ENCODE results near the gene GRK4. TPM values are rescaled to one million over a fixed set of nuclear protein-coding genes. Genes with fewer than 3 reads are reported as not detected.

GRK4 gene
- total RNA-seq, 4 donors from 2014 or later: 4.2 to 10.5 (median 4.7) TPM

DNA sequence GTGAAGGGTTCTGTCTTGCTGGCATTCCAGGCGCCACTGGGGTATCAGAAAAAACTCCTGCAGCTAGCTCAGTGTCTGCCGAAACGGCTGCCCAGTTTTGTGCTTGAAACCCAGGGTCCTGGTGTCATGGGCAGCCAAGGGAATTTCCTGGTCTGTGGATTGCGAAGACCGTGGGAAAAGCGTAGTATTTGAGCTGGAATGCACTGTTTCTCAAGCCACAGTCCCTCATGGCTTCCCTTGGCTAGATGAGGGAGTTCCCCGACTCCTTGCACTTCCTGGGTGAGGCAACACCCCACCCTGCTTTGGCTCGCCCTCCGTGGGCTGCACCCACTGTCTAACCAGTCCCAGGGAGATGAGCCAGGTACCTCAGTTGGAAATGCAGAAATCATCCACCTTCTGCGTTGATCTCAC lies 40.2 kb upstream of the GRK4 start:
- peak in 1 of 2 donors; percentile 70 for DNase-seq (ENCODE audit: low spot score in 2 of 2)
- TF ChIP-seq, protein P1, sequence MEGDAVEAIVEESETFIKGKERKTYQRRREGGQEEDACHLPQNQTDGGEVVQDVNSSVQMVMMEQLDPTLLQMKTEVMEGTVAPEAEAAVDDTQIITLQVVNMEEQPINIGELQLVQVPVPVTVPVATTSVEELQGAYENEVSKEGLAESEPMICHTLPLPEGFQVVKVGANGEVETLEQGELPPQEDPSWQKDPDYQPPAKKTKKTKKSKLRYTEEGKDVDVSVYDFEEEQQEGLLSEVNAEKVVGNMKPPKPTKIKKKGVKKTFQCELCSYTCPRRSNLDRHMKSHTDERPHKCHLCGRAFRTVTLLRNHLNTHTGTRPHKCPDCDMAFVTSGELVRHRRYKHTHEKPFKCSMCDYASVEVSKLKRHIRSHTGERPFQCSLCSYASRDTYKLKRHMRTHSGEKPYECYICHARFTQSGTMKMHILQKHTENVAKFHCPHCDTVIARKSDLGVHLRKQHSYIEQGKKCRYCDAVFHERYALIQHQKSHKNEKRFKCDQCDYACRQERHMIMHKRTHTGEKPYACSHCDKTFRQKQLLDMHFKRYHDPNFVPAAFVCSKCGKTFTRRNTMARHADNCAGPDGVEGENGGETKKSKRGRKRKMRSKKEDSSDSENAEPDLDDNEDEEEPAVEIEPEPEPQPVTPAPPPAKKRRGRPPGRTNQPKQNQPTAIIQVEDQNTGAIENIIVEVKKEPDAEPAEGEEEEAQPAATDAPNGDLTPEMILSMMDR (IDR thresholded peaks at IDR 0.05): no peak
- no peak for TF ChIP-seq POLR2A (IDR thresholded peaks at IDR 0.05)
- 73% methylated on average over 9 to 10 of the region's 10 CpGs for WGBS, 2 donors
- no peak overlapping the region for H3K4me3 ChIP-seq (ENCODE audit: low read depth, poor library complexity, severe bottlenecking)
- intact Hi-C loops (cut with DNase I; ENCODE audit: low total_unique reads): no loop called here

DNA sequence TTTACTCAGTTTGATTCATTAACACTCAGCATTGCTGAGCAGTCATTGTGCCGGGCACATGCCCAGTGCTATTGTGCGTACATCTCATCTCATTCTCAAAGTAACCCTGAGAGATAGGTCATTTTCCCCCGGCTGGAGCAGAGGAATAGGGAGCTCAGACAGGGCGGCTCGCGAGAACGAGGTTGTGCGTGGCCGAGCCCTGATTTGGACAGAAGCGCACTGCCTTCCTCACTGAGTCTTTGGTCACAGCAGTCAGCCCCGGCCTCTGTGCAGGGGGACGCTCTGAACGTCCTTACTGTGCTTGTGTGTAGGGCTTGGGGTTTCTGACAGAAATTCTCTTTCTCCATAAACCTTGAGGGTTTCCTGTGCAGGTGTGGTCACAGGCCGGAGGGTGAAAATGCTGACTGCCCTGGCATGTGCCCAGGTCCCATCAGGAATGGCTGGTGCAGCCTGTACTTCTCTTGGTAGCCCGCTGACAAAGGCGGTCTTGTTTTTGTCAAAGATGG lies 39.6 kb upstream of the GRK4 start:
- TF ChIP-seq POLR2A (IDR thresholded peaks at IDR 0.05): no peak
- TF ChIP-seq, protein P1 (IDR thresholded peaks at IDR 0.05): no peak
- H3K4me3 ChIP-seq (ENCODE audit: low read depth, poor library complexity, severe bottlenecking): no peak overlapping the region
- intact Hi-C loops (cut with DNase I; ENCODE audit: low total_unique reads): no loop called here
- WGBS, 2 donors: 88 to 89% methylated on average over 16 of the region's 16 CpGs
- DNase-seq (ENCODE audit: low spot score in 2 of 2): peak in 1 of 2 donors; percentile 75

DNA sequence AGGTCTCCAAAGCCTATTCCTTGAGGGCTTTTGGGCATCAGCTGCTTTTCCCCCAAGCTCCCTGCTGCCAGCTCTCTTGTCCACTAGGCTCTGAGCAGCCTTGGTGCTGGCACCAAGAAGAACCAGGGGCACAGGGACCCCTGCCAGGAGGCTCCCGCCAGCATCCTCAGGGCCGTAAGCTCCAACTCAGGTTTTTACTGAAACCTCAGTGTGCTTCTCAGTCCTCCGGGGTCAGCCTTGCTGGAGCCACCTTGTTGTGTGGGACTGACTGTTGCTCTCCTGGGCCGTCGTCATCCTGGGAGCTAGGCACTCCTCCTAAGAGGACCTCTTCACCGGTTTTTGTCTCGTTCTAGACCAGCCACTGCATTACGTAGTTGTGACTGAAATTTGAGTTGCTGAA lies 39.1 kb upstream of the GRK4 start:
- WGBS, 2 donors: 87 to 88% methylated on average over 8 of the region's 8 CpGs
- intact Hi-C loops (cut with DNase I; ENCODE audit: low total_unique reads): no loop called here
- peak in 1 of 2 donors; percentile 76 for DNase-seq (ENCODE audit: low spot score in 2 of 2)
- H3K4me3 ChIP-seq (ENCODE audit: low read depth, poor library complexity, severe bottlenecking): no peak overlapping the region
- TF ChIP-seq, protein P1 (IDR thresholded peaks at IDR 0.05): no peak
- TF ChIP-seq POLR2A (IDR thresholded peaks at IDR 0.05): no peak

DNA sequence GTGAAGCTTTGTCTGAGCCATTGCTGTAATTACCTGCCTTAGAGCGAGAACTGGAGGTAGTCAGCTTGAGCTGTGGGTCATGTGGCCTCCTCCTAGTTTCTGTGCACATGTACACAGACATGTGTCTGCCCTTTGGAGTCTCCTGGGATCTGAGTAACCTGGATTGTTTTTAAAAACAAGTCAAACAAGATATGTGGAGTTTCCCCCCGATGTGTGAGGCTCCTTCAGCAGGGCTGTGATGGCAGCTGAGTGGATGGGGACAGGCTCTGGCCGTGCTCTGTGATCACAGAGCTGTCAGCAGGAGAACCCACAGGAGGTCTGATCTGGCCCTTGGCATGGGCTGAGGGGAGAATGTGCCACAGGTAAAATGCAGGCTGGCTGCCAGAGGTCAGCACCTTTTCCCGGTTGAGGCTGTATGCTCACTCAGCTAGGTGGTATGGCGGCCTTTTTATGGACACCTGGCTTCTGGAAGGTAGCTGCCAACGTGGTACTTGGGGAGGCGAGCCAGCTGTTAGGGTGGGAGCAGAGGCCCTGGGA lies 38.5 kb upstream of the GRK4 start:
- no peak for TF ChIP-seq POLR2A (IDR thresholded peaks at IDR 0.05)
- TF ChIP-seq, protein P1 (IDR thresholded peaks at IDR 0.05): no peak
- intact Hi-C loops (cut with DNase I; ENCODE audit: low total_unique reads): no loop called here
- WGBS, 2 donors: 78 to 82% methylated on average over 7 of the region's 7 CpGs
- DNase-seq (ENCODE audit: low spot score in 2 of 2): peak in 1 of 2 donors; percentile 66
- no peak overlapping the region for H3K4me3 ChIP-seq (ENCODE audit: low read depth, poor library complexity, severe bottlenecking)

DNA sequence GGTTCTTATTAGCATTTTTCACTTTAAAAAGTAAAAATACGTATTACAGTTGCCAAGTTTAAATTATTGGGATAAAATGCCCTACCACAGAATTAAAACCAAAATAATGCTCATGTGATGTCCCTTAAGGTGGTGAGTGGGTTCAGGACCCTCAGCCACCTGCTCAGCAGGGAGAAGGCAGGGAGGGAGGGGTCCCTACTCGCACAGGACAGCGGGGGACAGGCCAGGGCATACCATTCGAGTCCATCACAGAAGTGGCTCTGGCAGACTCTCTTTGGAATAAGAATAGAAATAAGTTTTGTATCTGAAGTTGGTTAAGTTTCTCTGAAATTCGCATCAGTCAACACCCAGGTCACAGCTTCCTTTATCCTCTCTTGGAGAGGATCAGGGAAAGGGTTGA lies 37.9 kb upstream of the GRK4 start:
- no peak for DNase-seq (ENCODE audit: low spot score in 2 of 2)
- H3K4me3 ChIP-seq (ENCODE audit: low read depth, poor library complexity, severe bottlenecking): no peak overlapping the region
- TF ChIP-seq, protein P1 (IDR thresholded peaks at IDR 0.05): no peak
- TF ChIP-seq POLR2A (IDR thresholded peaks at IDR 0.05): no peak
- intact Hi-C loops (cut with DNase I; ENCODE audit: low total_unique reads): no loop called here
- 90 to 92% methylated on average over 5 of the region's 5 CpGs for WGBS, 2 donors
